Measurements from ENCODE around the gene TEKT5.

DNA sequence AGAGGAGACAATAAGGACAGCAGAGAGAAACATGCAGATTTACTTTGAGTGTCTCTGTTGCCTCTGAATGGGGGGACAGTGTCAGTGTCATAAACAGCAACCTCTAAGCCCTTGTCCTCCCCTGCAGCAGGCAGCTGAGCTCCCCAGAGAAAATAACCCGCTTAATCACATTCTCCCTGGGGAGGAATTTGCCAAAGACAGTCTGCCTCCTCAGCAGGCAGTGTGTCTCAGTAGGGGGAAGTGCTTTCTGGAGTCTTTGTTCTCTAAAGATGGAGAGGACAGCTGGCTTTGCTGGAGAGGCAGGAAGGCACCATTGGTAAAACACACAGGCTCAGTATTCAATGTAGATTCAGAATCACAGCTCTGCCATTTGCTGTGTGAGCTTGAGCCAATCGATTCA, 16.1 kb downstream of the TEKT5 start:
- TF ChIP-seq EZH2 (IDR thresholded peaks at IDR 0.05; ENCODE audit: insufficient read depth, poor library complexity, severe bottlenecking) = no peak
- no peak for TF ChIP-seq EZH2phosphoT487 (IDR thresholded peaks at IDR 0.05; ENCODE audit: insufficient read depth, low read depth)
